Hepatocyte (in vitro differentiated cells): ENCODE results near the gene CELF4.

Source experiments
- CTCF ChIP-seq: fragments of 200-600 bp; sonication (generic); IDR thresholded peaks from 2 replicates; pipeline ENCODE4 v1.5.1; 2016; ENCODE audit warnings: antibody characterized with exemption, mild to moderate bottlenecking; ENCODE audit not compliant: poor library complexity
- EZH2 ChIP-seq: fragments of 200-600 bp; sonication (generic); IDR thresholded peaks from 2 replicates; pipeline ENCODE4 v1.6.1; 2016; ENCODE audit warnings: antibody characterized with exemption, mild to moderate bottlenecking, borderline replicate concordance
- EZH2phosphoT487 ChIP-seq: fragments of 200-600 bp; sonication (generic); IDR thresholded peaks from one replicate; pipeline ENCODE4 v1.6.1; 2018; ENCODE audit warnings: antibody characterized with exemption, mild to moderate bottlenecking, low read depth, moderate library complexity; ENCODE audit not compliant: unreplicated experiment, severe bottlenecking

- TF ChIP-seq CTCF (no peak), EZH2 (no peak), EZH2phosphoT487 (no peak)
These were observed 219.6 kb downstream of the CELF4 start for GRCh38 chr18:37346048-37346447.
